Medulla oblongata (tissue), 1 donor: ENCODE data around the gene SPAG4.
A peak's percentile ranks its signal among the peaks of the same experiment; 100 is the strongest.

ENCODE experiments used
- DNase-seq: peaks from one replicate; pipeline ENCODE4 v3.0.0-alpha.2; 2015; ENCODE audit errors: extremely low spot score

The SPAG4 gene, protein sequence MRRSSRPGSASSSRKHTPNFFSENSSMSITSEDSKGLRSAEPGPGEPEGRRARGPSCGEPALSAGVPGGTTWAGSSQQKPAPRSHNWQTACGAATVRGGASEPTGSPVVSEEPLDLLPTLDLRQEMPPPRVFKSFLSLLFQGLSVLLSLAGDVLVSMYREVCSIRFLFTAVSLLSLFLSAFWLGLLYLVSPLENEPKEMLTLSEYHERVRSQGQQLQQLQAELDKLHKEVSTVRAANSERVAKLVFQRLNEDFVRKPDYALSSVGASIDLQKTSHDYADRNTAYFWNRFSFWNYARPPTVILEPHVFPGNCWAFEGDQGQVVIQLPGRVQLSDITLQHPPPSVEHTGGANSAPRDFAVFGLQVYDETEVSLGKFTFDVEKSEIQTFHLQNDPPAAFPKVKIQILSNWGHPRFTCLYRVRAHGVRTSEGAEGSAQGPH

GRCh38 chr20:35615667-35616464, at the start of gene SPAG4:
Gene SPAG4 (plus strand): TSS chr20:35615829. CDS start chr20:35616004, 175 bp downstream.
- peak; percentile 98 for DNase-seq

DNA sequence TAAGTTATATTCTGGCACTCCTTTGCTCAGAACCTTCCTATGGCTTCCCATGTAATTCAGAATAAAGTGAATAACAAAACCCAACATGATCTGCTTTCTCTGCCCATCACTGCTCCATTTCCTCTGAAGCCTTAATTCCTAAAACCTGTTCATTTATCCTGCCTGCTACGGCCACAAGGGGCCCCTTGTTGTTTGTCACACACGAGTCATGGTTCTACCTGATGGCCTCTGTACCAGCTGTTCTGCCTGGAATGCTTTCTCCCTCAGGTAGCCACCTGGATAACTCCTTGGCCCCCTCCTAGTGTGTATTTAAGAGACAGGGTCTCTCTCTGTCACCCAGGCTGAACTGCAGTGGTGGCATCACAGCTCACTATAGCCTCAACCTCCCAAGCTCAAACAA, 47.0 kb upstream of the SPAG4 start:
- no peak for DNase-seq

GRCh38 chr20:35571555-35571954, 44.1 kb upstream of the SPAG4 start:
- DNase-seq: no peak

- DNase-seq: no peak
These were observed 42.8 kb upstream of the SPAG4 start for GRCh38 chr20:35572838-35573237.

DNA sequence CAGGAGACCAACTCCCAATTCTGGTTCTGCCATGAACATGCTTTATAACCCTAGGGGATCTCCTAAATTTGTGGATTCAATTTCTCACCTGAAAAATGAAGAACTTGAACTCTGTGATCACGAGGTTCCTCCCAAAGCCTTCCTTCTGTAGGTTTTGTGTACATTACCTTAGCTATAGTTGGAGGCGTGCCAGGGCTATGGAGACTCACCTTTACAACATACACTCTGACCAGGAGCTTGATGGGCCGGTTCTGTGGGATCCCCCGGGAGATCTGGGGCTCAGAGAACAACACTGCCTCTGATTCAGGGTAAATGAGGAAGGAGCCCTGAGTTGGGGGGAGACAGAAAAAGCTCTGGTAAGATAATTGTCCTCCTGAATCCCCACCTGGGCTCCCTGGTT, 39.7 kb upstream of the SPAG4 start:
- DNase-seq: no peak

DNA sequence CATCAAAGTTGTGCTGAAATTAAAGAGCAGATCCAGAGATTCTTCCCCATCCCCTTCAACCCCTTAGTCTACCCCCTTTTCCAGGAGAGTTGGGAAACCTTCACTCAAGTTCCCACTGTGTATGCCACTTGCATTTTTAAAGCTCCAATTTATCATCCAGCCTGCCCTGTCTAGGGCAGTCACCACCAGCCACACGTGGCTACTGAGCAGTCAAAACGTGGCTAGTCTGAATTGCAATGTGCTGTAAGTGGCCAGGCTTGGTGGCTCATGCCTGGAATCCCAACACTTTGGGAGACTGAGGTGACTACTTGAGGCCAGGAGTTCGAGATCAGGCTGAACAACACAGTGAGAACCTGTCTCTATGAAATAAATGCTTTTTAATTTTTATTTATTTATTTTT, 38.8 kb upstream of the SPAG4 start:
- no peak for DNase-seq

DNA sequence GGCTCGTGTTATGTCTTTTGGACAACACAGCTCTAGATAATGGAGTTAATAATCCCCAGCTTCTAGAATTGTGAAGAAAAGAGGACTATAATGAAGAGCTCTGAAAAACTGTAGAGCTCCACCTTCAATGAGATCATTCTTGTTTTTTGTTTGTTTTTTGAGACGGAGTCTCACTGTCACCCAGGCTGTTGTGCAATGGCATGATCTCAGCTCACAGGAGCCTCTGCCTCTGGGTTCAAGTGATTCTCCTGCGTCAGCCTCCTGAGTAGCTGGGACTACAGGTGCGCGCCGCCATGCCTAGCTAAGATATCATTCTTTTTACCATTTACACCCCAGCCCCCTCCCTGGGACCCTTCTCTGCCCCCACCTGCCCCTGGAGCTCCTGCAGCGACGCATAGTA, 37.2 kb upstream of the SPAG4 start:
- no peak for DNase-seq

DNA sequence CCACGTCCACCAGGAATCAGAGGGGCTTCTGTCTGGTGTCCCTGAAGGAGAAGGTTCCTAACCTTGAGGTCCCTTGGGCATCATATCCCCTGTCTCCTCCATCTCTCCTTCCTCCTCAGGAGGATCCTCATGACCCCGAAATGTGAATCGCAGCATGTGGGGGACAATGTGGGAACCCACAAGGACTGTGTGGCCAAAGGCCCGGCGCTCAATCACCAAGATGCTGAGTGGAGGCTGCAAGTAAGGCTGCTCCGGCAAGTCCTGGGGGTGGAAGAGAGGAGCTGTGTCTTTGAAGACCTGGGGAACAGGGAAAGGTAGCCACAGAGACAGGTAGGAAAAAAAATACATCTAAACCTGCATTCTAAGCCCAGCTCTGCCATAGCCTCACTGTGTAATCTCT, 36.4 kb upstream of the SPAG4 start:
- DNase-seq: no peak

DNA sequence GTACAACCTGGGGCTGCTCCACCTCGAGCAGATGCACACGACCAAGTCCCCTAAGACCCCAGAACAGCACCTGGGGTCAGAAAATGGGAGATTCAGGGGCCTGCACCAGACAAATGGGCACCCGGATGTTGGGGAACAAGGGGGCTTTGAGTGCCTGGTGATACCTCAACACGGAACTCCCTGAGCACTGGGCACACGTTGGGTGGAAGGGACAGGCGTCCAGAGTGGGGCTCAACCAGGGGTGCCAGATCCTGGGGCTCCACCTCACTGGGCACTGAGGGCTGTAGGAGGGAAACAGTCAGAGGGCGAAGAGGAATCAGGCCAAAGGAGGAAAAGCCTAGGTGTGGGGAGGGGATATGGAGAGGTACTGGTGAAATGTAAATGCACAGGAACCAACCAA, 33.5 kb upstream of the SPAG4 start:
- DNase-seq: no peak

GRCh38 chr20:35582741-35583404, 32.8 kb upstream of the SPAG4 start:
- no peak for DNase-seq

DNA sequence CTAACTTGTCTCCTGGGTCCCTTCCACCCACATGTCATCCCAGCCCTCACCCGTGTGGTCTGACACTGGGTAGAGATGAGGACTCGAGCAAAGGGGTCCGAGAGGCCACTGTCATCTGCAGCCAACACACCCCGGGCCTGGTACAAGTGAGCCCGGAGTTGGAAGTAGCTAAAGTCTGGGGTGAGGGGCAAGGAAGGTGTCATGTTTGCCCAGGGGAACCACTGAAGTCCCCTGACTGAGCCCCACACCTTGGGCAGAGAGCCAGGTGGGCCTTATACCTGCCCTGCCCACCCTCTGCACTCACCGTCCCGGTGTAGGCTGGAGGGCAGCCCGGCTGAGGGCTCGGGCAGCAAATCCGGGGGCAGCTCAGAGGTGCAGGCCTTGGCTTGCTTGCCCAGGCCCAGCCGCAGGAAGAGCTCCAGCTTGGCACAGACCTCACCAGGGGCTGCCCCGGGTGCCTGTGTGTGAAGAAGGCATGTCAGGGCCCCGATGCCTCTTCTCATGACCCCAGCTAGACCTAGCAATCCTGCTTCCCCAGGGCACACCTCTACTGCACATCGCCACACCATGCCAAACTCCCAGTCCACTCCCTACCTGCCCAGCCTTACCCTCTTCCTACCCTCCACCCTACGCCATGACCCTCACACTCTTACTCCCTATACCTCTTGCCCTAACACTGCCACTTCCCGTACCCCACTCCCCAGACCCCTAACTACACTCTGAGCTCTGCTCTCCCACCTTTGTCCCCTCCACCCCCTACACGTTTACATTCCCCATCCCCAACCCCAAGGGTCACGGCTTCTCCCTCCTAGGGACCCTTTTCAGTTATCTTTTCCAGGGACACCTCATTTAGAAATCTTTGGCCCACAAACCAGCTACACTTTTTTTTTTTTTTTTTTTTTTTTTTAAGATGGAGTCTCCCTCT, 31.7 kb upstream of the SPAG4 start:
- DNase-seq: no peak

DNA sequence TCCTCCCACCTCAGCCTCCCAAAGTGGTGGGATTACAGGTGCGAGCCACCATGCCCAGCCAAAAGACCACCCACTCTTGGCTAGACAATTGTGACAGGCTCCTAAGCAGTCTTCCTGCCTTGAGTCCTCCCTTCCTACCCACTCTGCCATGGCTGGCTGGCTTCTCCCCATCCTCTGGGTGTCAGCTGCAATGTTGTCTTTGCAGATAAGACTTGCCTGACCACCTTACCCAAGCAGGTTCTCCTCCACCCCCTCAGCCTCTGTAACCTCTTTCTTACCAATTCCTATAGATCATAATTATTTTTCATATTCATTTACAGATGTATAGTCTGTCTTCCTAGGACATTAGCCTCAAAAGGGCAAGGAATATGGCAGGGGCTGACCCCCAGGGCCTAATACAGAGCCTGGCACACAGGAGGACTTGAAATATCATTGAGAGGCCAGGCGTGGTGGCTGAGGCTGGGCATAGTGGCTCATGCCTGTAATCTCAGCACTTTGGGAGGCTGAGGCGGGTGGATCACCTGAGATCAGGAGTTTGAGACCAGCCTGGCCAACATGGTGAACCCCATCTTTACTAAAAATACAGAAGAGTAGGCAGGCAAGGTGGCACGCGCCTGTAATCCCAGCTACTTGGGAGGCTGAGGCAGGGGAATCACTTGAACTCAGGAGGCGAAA, 28.7 kb upstream of the SPAG4 start:
- DNase-seq: no peak

DNA sequence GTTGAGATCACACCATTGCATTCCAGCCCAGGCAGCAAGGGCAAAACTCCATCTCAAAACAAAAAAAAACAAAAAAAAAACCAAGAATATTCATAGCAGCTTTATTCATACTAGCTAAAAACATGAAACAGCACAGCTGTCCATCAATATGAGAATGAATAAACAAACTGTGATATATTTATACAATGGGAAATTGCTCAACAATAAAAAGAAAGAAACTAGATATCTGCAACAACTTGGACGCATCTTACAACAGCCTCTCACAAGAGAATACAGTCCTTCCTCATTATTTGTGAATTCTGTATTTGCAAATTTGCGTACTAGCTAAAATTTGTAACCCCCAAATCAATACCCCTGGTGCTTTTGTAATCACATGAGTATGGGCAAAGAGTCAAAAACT, 28.2 kb upstream of the SPAG4 start:
- no peak for DNase-seq

DNA sequence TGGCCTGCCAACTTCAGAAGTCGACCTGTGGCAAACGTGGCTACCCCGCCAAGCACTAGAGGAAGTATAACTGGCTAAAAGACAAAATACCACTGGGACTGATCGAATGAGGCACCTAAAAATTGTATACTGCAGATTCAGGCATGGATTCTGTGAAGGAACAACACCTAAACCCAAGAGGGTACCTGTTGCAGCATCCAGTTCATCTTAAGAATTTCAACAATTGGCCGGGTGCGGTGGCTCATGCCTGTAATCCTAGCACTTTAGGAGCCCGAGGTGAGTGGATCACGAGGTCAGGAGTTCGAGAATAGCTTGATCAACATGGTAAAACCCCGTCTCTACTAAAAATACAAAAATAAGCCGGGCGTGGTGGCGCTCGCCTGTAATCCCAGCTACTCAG, 27.2 kb upstream of the SPAG4 start:
- no peak for DNase-seq

DNA sequence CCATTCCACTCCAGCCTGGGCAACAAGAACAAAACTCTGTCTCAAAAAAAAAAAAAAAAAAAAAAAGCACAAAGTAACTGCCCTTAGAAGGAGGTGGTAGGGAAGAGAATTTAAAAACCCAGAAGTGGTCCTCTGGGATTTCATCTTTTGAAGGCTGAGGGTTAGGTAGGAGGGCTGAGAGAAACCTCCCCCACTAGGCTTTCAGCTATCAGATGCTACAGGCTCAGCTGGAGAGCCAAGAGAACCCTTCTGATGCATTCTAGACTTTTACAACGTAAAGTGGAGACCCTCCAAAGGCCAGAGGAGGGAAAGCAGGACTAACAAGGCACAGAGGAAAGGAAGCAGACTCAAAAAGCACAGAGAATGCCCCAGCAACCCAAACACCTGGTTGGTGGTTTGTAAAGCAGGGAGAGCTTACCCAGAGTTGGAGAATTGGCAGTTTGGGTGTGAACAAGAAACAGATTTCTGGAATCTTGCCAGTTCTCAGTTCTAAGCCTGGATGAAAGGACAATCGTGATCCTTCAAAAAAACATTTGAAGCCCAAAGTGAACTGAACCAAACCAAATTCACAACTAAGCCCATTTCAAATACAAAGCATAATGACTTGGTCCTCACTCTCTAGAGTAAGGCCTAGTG, 23.2 kb upstream of the SPAG4 start:
- no peak for DNase-seq

- DNase-seq: no peak
These were observed 20.2 kb upstream of the SPAG4 start for GRCh38 chr20:35595456-35595855.

- DNase-seq: no peak
These were observed 19.7 kb upstream of the SPAG4 start for GRCh38 chr20:35595901-35596300.

GRCh38 chr20:35597186-35597585, 18.4 kb upstream of the SPAG4 start:
- no peak for DNase-seq

GRCh38 chr20:35598476-35598875, 17.2 kb upstream of the SPAG4 start:
- DNase-seq: no peak
